Stimulated activated CD8-positive, alpha-beta memory T cell treated with anti-CD3 and anti-CD28 coated beads, Interleukin-4, amount 100 ng/mL, for 24 hours (primary cell): ENCODE results near the gene FGFRL1.
"Not testable (repeated sequence)": the region's sequence is repeated elsewhere in the genome, so short reads cannot be mapped to it uniquely, and the experiment has no call there.

Experiments
- DNase-seq: peaks from one replicate; pipeline ENCODE4 v3.0.0-alpha.2; 2020; ENCODE audit warnings: low read depth

The FGFRL1 gene

GRCh38 chr4:1039493-1040343, 28.3 kb downstream of the FGFRL1 start:
- DNase-seq, result no peak

GRCh38 chr4:1040344-1041146, 29.1 kb downstream of the FGFRL1 start:
- DNase-seq, result no peak

- DNase-seq, result no peak
These were observed 29.9 kb downstream of the FGFRL1 start for GRCh38 chr4:1041147-1041935.

GRCh38 chr4:1041936-1042330, 30.5 kb downstream of the FGFRL1 start:
- DNase-seq, result no peak

GRCh38 chr4:1042352-1043055, 31.1 kb downstream of the FGFRL1 start:
- DNase-seq, result no peak

GRCh38 chr4:1043162-1043561, 31.7 kb downstream of the FGFRL1 start:
- no peak for DNase-seq

GRCh38 chr4:1043651-1044468, 32.4 kb downstream of the FGFRL1 start:
- DNase-seq, result peak; percentile 16

- no peak for DNase-seq
These were observed 33.2 kb downstream of the FGFRL1 start for GRCh38 chr4:1044469-1045192.

GRCh38 chr4:1045193-1045594, 33.8 kb downstream of the FGFRL1 start:
- no peak for DNase-seq

- DNase-seq, result no peak
These were observed 34.3 kb downstream of the FGFRL1 start for GRCh38 chr4:1045595-1046201.

- DNase-seq, result not testable (repeated sequence)
These were observed 35.2 kb downstream of the FGFRL1 start for GRCh38 chr4:1046581-1047011.

- DNase-seq, result no peak
These were observed 35.9 kb downstream of the FGFRL1 start for GRCh38 chr4:1047106-1047975.

GRCh38 chr4:1047976-1048772, 36.7 kb downstream of the FGFRL1 start:
- DNase-seq, result no peak

- no peak for DNase-seq
These were observed 37.6 kb downstream of the FGFRL1 start for GRCh38 chr4:1048773-1049590.

GRCh38 chr4:1049591-1049905, 38.1 kb downstream of the FGFRL1 start:
- no peak for DNase-seq

- DNase-seq, result no peak
These were observed 39.2 kb downstream of the FGFRL1 start for GRCh38 chr4:1050486-1051213.
